ENCODE measurements around the gene CEL. TPM values are rescaled to one million over a fixed set of nuclear protein-coding genes. Genes with fewer than 3 reads are reported as not detected.
"Not testable (repeated sequence)": the region's sequence is repeated elsewhere in the genome, so short reads cannot be mapped to it uniquely, and the experiment has no call there.

CEL gene
- total RNA-seq, 1 experiment from 2014 or later: 0.61 TPM

DNA sequence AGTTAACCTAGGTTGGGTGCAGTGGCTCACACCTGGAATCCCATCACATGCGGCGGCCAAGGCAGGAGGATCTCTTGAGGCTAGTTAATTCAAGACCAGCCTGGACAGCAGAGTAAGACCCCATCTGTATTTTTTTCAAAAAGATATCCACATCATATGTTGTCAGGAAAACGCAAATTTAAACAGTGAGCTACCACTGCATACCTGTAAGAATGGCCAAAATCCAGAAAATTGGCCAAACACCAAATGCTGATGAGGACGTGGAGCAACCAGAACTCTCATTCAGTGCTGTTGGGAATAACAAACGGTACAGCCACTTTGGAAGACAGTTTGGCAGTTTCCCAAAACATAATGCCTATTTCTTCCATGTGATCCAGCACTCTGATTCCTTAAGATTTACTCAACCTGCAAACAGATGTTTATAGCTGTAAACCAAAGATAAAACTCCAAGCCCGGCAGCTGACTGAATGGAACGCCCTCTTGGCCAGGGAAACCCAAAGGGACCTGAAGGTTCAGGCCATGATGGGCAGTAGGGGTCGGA lies 12.4 kb downstream of the CEL start:
- Histone ChIP-seq H3K9me3 (replicated peaks) (no peaks in the 10 kb centered on the region), H3K4me1 (replicated peaks) (peaks cover 29% of the 10 kb centered on the region), H3K27ac (no peak overlapping the region), H3K4me3 (no peak overlapping the region), H3K36me3 (no peaks in the 10 kb centered on the region), H3K27me3 (replicated peaks) (no peaks in the 10 kb centered on the region)
- peak in 1 of 2 experiments; percentile 15 for DNase-seq (ENCODE audit: low read depth in 1 of 2, low spot score in 2 of 2)

DNA sequence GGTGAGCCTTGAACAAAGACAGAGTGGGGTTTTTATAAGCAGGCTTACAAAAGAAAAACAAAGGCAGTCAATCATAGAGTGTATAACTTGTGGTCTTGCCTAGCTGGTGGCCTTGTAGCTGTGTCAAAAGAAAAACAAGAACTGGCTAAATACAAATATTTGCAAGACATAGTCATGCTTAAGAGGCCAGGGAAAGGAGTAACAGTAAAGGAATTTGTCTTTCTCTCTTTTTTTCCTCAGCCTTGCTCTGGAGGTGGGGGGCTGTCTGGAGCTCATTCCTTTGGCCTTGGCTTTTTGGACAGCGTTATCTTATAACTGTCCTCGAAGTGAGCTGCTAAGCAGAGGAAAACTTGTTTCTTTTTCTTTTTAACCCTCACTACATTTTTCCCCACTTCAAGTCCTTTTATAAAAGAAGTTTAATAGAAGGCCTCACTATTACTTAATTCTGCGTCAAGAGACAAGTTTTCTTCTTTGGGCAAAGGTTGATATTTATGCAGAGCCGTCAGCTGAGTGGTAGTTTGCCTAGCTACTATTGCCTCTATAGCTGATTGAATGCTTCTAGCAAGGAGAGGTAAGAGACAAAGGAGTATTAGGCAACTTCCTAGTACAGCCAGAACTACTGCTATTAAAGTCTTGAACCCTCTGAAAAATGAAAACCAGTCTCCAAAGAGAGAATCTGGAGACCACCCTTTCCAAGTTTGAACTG lies 14.3 kb downstream of the CEL start:
- H3K27ac ChIP-seq: peak overlapping the region; percentile 56
- no peak overlapping the region for H3K4me3 ChIP-seq

DNA sequence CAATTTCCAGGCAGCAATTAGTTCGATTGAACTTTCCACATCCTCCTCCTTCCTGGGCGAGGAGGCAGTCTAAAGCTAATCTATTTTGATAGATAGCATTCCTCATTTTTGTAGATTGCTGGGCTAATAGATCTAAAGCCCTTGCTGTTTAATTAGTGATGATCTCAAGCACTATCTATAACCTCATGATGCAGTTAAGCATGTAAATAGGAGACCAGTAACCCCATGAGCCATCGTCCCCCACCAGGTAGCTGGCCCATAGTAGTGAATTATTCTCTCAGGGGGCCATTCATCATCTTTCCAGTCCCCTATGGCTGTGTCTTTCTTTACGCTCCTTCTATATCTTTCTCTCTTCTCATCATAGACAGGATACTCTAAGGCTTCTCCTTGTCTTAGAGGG lies 14.9 kb downstream of the CEL start:
- Histone ChIP-seq H3K4me3 (no peak overlapping the region), H3K27me3 (replicated peaks) (no peaks in the 10 kb centered on the region), H3K36me3 (no peaks in the 10 kb centered on the region), H3K27ac (peak overlapping the region; percentile 56), H3K4me1 (replicated peaks) (peaks cover 29% of the 10 kb centered on the region), H3K9me3 (replicated peaks) (no peaks in the 10 kb centered on the region)
- DNase-seq (ENCODE audit: low read depth in 1 of 2, low spot score in 2 of 2): no peak

More for the DNA sequence above, 14.3 kb downstream of the CEL start:
- Histone ChIP-seq H3K4me1 (replicated peaks) (peaks cover 29% of the 10 kb centered on the region), H3K36me3 (no peaks in the 10 kb centered on the region), H3K27me3 (replicated peaks) (no peaks in the 10 kb centered on the region), H3K9me3 (replicated peaks) (no peaks in the 10 kb centered on the region)
- peak; percentile 67 to 86 for DNase-seq (ENCODE audit: low read depth in 1 of 2, low spot score in 2 of 2)

DNA sequence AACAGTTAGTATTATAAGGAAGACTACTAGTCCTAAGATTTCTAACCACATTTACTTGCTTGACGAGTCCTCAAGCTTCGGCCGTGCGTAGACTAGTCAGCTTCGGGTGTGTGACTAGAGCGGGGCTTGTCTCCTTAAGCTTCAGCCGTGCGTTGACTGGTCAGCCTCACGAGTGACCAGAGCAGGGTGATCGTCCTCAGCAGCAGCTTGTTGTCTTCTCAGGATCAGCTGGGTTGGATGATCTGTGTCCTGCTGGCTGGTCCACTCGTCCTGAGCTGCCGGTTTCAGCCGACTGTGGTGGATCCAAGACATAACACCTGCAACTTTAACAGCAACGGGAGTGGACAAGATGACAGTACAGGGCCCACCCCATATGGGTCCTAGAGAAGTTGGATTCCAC lies 16.7 kb downstream of the CEL start:
- peaks cover 29% of the 10 kb centered on the region for H3K4me1 ChIP-seq (replicated peaks)
- no peak overlapping the region for H3K4me3 ChIP-seq
- no peaks in the 10 kb centered on the region for H3K36me3 ChIP-seq
- no peak for DNase-seq (ENCODE audit: low read depth in 1 of 2, low spot score in 2 of 2)
- no peak overlapping the region for H3K27ac ChIP-seq
- H3K27me3 ChIP-seq (replicated peaks): no peaks in the 10 kb centered on the region
- H3K9me3 ChIP-seq (replicated peaks): no peaks in the 10 kb centered on the region

DNA sequence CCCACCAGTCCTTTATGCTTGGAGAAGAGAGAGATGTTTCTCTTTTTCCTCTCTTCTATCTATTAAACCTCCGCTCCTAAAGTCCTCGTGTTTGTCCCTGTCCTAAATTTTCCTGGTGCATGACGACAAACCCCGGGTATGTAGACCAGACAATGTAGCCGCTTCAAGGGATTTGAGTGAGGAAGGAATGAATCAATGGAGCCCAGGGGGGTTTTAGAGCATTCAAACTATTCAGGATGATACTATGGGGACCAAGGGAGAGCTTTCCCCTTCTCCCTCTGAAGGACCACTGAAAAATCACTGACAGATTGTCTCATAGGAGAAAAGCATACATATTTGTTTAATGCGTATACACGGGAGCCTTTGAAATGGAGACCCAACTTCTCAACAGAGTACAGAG lies 18.4 kb downstream of the CEL start:
- Histone ChIP-seq H3K27ac (no peak overlapping the region), H3K36me3 (no peaks in the 10 kb centered on the region), H3K4me1 (replicated peaks) (peaks cover 16% of the 10 kb centered on the region), H3K27me3 (replicated peaks) (no peaks in the 10 kb centered on the region), H3K9me3 (replicated peaks) (no peaks in the 10 kb centered on the region), H3K4me3 (no peak overlapping the region)
- no peak for DNase-seq (ENCODE audit: low read depth in 1 of 2, low spot score in 2 of 2)

DNA sequence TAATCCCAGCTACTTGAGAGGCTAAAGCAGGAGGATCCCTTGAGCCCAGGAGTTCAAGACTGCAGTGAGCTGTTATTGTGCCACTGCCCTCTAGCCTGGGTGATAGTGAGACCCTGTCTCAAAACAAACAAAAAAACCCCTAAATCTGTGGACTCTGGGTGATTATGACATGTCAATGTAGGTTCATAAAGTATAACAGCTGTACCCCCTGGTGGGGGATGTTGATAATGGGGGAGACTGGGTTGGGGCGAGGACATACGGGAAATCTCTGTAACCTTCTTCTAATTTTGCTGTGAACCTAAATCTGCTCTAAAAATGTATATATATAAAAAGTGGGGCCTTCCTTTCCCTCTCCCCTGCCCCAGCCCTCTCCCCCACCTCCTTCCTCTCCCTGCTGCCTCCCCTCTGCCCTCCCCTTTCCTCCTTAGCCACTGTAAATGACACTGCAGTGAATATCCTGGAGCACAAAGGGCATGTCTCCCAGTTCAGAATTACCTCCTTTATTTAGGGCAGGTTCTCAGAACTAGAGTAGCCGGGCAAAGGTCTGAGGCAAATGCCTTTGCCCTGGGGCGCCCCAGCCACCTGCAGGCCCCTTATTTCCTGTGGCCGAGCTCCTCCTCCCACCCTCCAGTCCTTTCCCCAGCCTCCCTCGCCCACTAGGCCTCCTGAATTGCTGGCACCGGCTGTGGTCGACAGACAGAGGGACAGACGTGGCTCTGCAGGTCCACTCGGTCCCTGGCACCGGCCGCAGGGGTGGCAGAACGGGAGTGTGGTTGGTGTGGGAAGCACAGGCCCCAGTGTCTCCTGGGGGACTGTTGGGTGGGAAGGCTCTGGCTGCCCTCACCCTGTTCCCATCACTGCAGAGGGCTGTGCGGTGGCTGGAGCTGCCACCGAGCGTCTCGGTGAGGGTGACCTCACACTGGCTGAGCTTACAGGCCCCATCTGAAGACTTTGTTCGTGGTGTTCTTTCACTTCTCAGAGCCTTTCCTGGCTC lies 19.3 kb downstream of the CEL start:
- not testable (repeated sequence) for H3K36me3 ChIP-seq; H3K27ac ChIP-seq; H3K9me3 ChIP-seq (replicated peaks); H3K4me1 ChIP-seq (replicated peaks); H3K27me3 ChIP-seq (replicated peaks); DNase-seq (ENCODE audit: low read depth in 1 of 2, low spot score in 2 of 2); H3K4me3 ChIP-seq

DNA sequence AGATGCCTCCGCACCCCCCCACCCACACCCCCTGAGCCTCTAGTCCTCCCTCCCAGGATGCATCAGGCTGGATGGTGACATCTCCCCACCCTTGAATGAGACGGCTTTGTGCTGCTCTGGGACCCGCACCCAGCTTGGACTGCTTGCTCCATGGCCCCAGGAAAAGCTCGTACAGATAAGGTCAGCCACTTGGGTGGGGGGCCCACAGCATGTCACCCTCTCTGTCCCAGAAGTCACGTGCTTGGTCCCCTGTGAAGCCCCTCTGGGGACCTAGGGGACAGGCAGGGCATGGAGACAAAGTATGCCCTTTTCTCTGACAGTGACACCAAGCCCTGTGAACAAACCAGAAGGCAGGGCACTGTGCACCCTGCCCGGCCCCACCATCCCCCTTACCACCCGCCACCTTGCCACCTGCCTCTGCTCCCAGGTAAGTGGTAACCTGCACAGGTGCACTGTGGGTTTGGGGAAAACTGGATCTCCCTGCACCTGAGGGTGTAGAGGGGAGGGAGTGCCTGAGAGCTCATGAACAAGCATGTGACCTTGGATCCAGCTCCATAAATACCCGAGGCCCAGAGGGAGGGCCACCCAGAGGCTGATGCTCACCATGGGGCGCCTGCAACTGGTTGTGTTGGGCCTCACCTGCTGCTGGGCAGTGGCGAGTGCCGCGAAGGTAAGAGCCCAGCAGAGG lies 20.3 kb downstream of the CEL start:
- not testable (repeated sequence) for H3K27me3 ChIP-seq (replicated peaks); H3K9me3 ChIP-seq (replicated peaks); H3K27ac ChIP-seq; H3K4me1 ChIP-seq (replicated peaks); DNase-seq (ENCODE audit: low read depth in 1 of 2, low spot score in 2 of 2); H3K4me3 ChIP-seq; H3K36me3 ChIP-seq

DNA sequence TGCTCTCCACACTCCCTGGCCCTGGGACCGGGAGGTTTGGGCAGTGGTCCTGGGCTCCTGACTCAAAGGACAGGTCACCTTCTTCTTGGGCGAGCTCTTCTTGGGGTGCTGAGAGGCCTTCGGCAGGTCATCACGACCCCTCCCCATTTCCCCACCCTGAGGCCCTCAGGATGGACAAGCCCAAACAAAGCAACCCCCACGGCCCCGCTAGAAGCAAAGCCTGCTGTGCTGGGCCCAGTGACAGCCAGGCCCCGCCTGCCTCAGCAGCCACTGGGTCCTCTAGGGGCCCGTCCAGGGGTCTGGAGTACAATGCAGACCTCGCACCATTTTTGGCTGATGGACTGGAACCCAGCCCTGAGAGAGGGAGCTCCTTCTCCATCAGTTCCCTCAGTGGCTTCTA lies 21.9 kb downstream of the CEL start:
- not testable (repeated sequence) for H3K27ac ChIP-seq; DNase-seq (ENCODE audit: low read depth in 1 of 2, low spot score in 2 of 2); H3K4me1 ChIP-seq (replicated peaks); H3K9me3 ChIP-seq (replicated peaks); H3K36me3 ChIP-seq; H3K4me3 ChIP-seq; H3K27me3 ChIP-seq (replicated peaks)

DNA sequence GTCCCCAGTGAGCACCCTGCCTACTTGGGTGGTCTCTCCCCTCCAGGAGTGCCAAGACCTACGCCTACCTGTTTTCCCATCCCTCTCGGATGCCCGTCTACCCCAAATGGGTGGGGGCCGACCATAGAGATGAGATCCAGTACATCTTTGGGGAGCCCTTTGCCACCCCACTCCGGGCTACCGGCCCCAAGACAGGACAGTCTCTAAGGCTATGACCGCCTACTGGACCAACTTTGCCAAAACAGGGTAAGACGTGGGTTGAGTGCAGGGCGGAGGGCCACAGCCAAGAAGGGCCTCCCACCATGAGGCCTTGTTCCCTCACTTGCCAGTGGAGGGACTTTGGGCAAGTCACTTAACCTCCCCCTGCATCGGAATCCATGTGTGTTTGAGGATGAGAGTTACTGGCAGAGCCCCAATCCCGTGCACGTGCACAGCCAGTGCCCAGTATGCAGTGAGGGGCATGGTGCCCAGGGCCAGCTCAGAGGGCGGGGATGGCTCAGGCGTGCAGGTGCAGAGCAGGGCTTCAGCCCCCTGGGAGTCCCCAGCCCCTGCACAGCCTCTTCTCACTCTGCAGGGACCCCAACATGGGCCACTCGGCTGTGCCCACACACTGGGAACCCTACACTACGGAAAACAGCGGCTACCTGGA lies 24.6 kb downstream of the CEL start:
- not testable (repeated sequence) for DNase-seq (ENCODE audit: low read depth in 1 of 2, low spot score in 2 of 2); H3K27me3 ChIP-seq (replicated peaks); H3K4me1 ChIP-seq (replicated peaks); H3K27ac ChIP-seq; H3K4me3 ChIP-seq; H3K36me3 ChIP-seq; H3K9me3 ChIP-seq (replicated peaks)

DNA sequence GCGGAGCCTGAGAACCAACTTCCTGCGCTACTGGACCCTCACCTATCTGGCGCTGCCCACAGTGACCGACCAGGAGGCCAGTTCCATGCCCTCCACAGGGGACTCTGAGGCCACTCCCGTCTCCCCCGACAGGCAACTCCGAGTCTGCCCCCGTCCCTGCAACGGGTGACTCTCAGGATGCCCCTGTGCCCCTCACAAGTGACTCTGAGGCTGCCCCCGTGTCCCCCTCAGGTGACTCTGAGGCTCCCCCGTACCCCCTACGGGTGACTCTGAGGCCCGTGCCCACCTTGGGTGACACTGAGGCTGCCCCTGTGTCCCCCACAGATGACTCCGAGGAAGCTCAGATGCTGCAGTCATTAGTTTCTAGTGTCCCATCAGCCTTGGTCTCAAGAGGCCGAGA lies 25.1 kb downstream of the CEL start:
- no peaks in the 10 kb centered on the region for H3K36me3 ChIP-seq
- no peak for DNase-seq (ENCODE audit: low read depth in 1 of 2, low spot score in 2 of 2)
- no peaks in the 10 kb centered on the region for H3K9me3 ChIP-seq (replicated peaks)
- H3K4me1 ChIP-seq (replicated peaks): no peaks in the 10 kb centered on the region
- no peaks in the 10 kb centered on the region for H3K27me3 ChIP-seq (replicated peaks)
- no peak overlapping the region for H3K4me3 ChIP-seq
- no peak overlapping the region for H3K27ac ChIP-seq

DNA sequence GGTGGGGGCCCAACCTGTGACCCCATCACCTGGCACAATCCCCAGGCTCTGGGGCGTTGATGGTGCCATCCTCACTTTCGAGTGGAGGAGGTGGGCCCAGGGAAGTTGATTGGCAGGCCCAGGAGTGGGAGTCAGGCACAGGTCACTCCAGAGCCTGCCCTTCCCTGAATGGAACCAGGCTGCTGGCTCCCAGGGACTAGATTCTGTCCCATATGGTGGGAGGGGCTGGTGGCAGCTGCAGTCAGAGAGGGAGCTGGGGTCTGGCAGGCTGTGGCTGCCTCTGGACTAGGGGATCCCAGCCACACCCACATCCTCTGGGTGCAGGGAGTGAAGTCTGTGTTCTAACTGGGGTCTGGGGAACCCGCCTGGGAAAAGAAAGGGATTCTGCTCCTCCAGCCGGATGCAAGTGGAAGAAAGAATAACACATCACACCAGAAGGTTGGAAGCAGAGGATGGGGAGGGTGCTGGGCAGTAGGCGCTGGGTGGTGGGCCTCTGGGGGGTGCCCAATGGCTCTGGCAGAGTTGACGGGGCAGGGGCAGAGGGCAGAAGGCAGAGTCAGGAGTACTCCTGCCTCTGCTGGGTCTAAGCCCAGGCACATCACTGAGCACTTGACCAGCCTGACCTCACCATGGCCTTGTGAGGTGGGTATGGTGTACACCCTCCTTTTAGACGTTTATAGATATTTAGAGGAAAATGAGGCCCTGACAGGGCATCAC lies 25.8 kb downstream of the CEL start:
- no peak overlapping the region for H3K4me3 ChIP-seq
- H3K27ac ChIP-seq: no peak overlapping the region
- no peaks in the 10 kb centered on the region for H3K27me3 ChIP-seq (replicated peaks)
- no peaks in the 10 kb centered on the region for H3K4me1 ChIP-seq (replicated peaks)
- H3K9me3 ChIP-seq (replicated peaks): no peaks in the 10 kb centered on the region
- no peaks in the 10 kb centered on the region for H3K36me3 ChIP-seq
- no peak for DNase-seq (ENCODE audit: low read depth in 1 of 2, low spot score in 2 of 2)

DNA sequence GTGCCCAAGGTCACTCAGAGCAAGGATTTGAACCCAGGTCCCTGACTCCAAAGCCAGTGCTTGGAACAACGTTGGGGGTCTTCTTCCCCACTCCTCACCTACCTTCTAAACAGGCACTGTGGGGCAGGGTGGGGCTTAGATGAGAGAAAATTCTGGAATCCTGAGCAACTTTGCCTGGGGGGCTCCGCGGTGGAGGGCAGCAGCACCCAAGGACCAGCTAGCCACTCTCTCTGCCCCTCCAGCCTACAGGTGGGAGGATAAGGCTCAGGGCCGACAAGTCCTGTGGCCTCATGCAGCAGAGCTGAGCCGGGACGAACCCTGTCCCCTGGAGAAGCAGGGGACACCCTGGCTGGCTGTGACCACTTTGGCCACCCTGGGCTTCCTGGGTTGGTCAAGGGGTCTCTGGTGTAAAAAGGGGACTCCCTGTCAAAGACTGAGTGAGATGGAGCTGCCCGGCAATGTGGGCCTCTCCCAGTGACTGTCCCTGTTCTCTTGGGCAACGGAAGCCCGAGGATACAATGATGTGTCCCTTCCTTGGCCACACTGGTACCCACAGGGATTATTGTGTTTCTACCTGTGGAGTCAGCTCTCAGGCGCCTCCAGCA lies 26.5 kb downstream of the CEL start:
- no peaks in the 10 kb centered on the region for H3K27me3 ChIP-seq (replicated peaks)
- no peaks in the 10 kb centered on the region for H3K36me3 ChIP-seq
- no peaks in the 10 kb centered on the region for H3K4me1 ChIP-seq (replicated peaks)
- no peak overlapping the region for H3K27ac ChIP-seq
- no peak for DNase-seq (ENCODE audit: low read depth in 1 of 2, low spot score in 2 of 2)
- H3K9me3 ChIP-seq (replicated peaks): no peaks in the 10 kb centered on the region
- H3K4me3 ChIP-seq: no peak overlapping the region
